Left cardiac atrium (tissue), 4 donors: Measurements from ENCODE around the gene SPATA6. TPM values are rescaled to one million over a fixed set of nuclear protein-coding genes. Genes with fewer than 3 reads are reported as not detected.
"Not testable (repeated sequence)": the region's sequence is repeated elsewhere in the genome, so short reads cannot be mapped to it uniquely, and the experiment has no call there.

Experiments
- ATAC-seq, 2 donors: fragments of 200-7000 bp; cut with Tn5 transposase; one replicate each; pipeline ENCODE4 v1.9.1; 2020; ENCODE audit warnings: mild to moderate bottlenecking in 2 of 2, moderate library complexity in 2 of 2
- DNase-seq: peaks from one replicate; pipeline ENCODE4 v3.0.0-alpha.2; 2020
- intact Hi-C, 2 donors: fragments of 100-400 bp; cut with DNase I; formaldehyde crosslinking; loops; one replicate each; pipeline versions ENCODE4 v1.14.1 to v1.15.1; 2022 to 2023
- long read RNA-seq: library from polyadenylated mRNA; unstranded; transcript quantifications from one replicate; pipeline ENCODE4 v2.0.0, GENCODE V29; 2021
- total RNA-seq, 2 donors: library from RNA; stranded (reverse); fragmentation: NEBNext Ultra II Directional; extraction: Animal tissue kit (Norgen Biotek cat#: 25700); gene quantifications; one replicate each; pipeline ENCODE4 v1.2.1, GENCODE V29; 2021
- donor health status: DM: no; HTN: yes; CAD: no.
- donor health status: DM: no; HTN: yes; CAD: no; lungs with severe emphysema.
- donor health status: DM: yes; HTN: yes; CAD: no.
- donor health status: Dilated cardiomyopathy.

SPATA6 gene
- 10 to 100 TPM; 14.7 to 15.2 TPM for total RNA-seq
- long read RNA-seq, full-length matches to known transcripts = 1 of 1 reads
- long read RNA-seq, partial matches to known transcripts = 0 of 1 reads
- long read RNA-seq, other reads (novel, unspliced or antisense) = 0 of 1 reads

- DNase-seq = peak; percentile 96
- ATAC-seq = peak; percentile 97
- intact Hi-C loops = no loop called here
These were observed at the start of gene SPATA6 for GRCh38 chr1:48471691-48472576. Gene SPATA6, minus strand, starts transcription at chr1:48472204. Its CDS starts 196 bp downstream, at chr1:48472008.

GRCh38 chr1:48519896-48520295 lies 47.9 kb upstream of the SPATA6 start:
- ATAC-seq, intact Hi-C loops, DNase-seq: not testable (repeated sequence)

- DNase-seq (no peak), ATAC-seq (no peak)
- intact Hi-C loops = no loop called here
These were observed 34.9 kb upstream of the SPATA6 start for GRCh38 chr1:48506870-48507269.

GRCh38 chr1:48500541-48501450 lies 28.8 kb upstream of the SPATA6 start:
- no peak for DNase-seq
- no peak for ATAC-seq
- intact Hi-C loops = no loop called here

- DNase-seq (no peak), ATAC-seq (no peak)
- intact Hi-C loops = no loop called here
These were observed 27.3 kb upstream of the SPATA6 start for GRCh38 chr1:48499211-48499735.

GRCh38 chr1:48498096-48498791 lies 26.2 kb upstream of the SPATA6 start:
- DNase-seq = peak; percentile 77
- peak; percentile 84 to 92 for ATAC-seq
- intact Hi-C loops = no loop called here

GRCh38 chr1:48495911-48496310 lies 23.9 kb upstream of the SPATA6 start:
- intact Hi-C loops = no loop called here
- ATAC-seq (no peak), DNase-seq (no peak)

GRCh38 chr1:48495166-48495565 lies 23.2 kb upstream of the SPATA6 start:
- ATAC-seq (no peak), DNase-seq (no peak)
- intact Hi-C loops = no loop called here

GRCh38 chr1:48493970-48494769 lies 22.2 kb upstream of the SPATA6 start:
- ATAC-seq = peak; percentile 72 to 74
- intact Hi-C loops = no loop called here
- no peak for DNase-seq

GRCh38 chr1:48493041-48493440 lies 21.0 kb upstream of the SPATA6 start:
- intact Hi-C loops = no loop called here
- no peak for DNase-seq
- ATAC-seq = no peak

- DNase-seq (no peak), ATAC-seq (peak in 1 of 2 donors; percentile 28)
- intact Hi-C loops = no loop called here
These were observed 20.4 kb upstream of the SPATA6 start for GRCh38 chr1:48492392-48492791.

- no peak for ATAC-seq
- intact Hi-C loops = no loop called here
- no peak for DNase-seq
These were observed 16.7 kb upstream of the SPATA6 start for GRCh38 chr1:48488721-48489120.

GRCh38 chr1:48480504-48480903 lies 8.5 kb upstream of the SPATA6 start:
- DNase-seq (no peak), ATAC-seq (no peak)
- intact Hi-C loops = no loop called here

GRCh38 chr1:48480023-48480422 lies 8.0 kb upstream of the SPATA6 start:
- intact Hi-C loops, ATAC-seq, DNase-seq: not testable (repeated sequence)

GRCh38 chr1:48472638-48473037 lies 634 bp upstream of the SPATA6 start:
- DNase-seq (no peak), ATAC-seq (no peak)
- intact Hi-C loops = no loop called here

GRCh38 chr1:48470950-48471690 lies 884 bp downstream of the SPATA6 start:
- intact Hi-C loops = no loop called here
- DNase-seq = no peak
- peak in 1 of 2 donors; percentile 1 for ATAC-seq

- intact Hi-C loops = no loop called here
- peak; percentile 43 for DNase-seq
- peak in 1 of 2 donors; percentile 27 for ATAC-seq
These were observed 1.5 kb downstream of the SPATA6 start for GRCh38 chr1:48470481-48470855.
